Epithelial cell of proximal tubule (primary cell): Measurements from ENCODE around the gene KHDRBS1. TPM values are rescaled to one million over a fixed set of nuclear protein-coding genes. Genes with fewer than 3 reads are reported as not detected.

ENCODE experiments used
- DNase-seq: peaks from one replicate; pipeline ENCODE4 v3.0.0-alpha.2; 2011; ENCODE audit warnings: low read depth
- H3K4me3 ChIP-seq: 2 replicates; pipeline ENCODE4 v1.5.1; 2011; ENCODE audit warnings: low read depth, mild to moderate bottlenecking, low read length
- total RNA-seq: library from RNA; depleted of rRNA; stranded (reverse); fragments of >200 nt; gene quantifications from 2 replicates; pipeline ENCODE4 v1.2.3, GENCODE V29; 2015
- TF ChIP-seq, protein P1 (sequence below): conservative IDR thresholded peaks from 2 replicates; pipeline ENCODE4 v1.5.1; 2012; ENCODE audit warnings: low read depth, mild to moderate bottlenecking, low read length

Gene KHDRBS1
- total RNA-seq, 1 donor from 2014 or later: 69.6 TPM

DNA sequence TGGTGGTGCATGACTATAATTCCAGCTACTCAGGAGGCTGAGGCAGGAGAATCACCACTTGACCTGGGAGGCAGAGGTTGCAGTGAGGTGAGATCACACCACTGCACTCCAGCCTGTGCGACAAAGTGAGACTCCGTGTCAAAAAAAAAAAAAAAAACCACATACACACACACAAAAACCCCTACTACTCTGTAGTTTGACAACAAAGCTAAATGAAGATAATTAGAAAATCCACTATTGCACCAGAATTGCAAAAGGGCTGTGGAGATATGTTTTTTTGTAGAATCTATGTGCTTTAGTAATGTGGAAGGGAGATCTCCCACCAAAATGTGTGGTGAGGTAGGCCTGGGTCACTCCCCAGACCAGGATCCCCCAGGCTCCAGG lies 32.2 kb upstream of the KHDRBS1 start:
- H3K4me3 ChIP-seq: no peak overlapping the region
- TF ChIP-seq, protein P1, sequence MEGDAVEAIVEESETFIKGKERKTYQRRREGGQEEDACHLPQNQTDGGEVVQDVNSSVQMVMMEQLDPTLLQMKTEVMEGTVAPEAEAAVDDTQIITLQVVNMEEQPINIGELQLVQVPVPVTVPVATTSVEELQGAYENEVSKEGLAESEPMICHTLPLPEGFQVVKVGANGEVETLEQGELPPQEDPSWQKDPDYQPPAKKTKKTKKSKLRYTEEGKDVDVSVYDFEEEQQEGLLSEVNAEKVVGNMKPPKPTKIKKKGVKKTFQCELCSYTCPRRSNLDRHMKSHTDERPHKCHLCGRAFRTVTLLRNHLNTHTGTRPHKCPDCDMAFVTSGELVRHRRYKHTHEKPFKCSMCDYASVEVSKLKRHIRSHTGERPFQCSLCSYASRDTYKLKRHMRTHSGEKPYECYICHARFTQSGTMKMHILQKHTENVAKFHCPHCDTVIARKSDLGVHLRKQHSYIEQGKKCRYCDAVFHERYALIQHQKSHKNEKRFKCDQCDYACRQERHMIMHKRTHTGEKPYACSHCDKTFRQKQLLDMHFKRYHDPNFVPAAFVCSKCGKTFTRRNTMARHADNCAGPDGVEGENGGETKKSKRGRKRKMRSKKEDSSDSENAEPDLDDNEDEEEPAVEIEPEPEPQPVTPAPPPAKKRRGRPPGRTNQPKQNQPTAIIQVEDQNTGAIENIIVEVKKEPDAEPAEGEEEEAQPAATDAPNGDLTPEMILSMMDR: no peak
- DNase-seq: no peak

DNA sequence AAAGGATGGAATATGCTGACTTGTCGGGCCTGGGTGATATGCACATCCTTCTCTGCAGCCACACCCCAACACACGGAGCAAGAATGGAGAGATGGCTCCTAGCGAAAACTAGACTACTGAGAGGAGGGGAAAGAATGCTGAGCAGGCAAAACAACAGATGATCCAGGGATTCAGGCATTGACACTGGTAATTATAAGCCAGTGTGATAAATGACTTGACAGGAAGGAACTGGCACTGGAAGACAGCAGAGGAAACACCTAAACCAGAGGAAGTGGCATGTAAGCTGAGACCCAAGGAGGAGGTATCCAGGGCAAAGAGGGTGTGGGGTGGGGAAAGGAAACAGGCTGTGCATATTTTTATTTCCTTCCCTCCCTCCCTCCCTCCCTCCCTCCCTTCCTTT lies 31.7 kb upstream of the KHDRBS1 start:
- TF ChIP-seq, protein P1: no peak
- H3K4me3 ChIP-seq: no peak overlapping the region
- DNase-seq: no peak

DNA sequence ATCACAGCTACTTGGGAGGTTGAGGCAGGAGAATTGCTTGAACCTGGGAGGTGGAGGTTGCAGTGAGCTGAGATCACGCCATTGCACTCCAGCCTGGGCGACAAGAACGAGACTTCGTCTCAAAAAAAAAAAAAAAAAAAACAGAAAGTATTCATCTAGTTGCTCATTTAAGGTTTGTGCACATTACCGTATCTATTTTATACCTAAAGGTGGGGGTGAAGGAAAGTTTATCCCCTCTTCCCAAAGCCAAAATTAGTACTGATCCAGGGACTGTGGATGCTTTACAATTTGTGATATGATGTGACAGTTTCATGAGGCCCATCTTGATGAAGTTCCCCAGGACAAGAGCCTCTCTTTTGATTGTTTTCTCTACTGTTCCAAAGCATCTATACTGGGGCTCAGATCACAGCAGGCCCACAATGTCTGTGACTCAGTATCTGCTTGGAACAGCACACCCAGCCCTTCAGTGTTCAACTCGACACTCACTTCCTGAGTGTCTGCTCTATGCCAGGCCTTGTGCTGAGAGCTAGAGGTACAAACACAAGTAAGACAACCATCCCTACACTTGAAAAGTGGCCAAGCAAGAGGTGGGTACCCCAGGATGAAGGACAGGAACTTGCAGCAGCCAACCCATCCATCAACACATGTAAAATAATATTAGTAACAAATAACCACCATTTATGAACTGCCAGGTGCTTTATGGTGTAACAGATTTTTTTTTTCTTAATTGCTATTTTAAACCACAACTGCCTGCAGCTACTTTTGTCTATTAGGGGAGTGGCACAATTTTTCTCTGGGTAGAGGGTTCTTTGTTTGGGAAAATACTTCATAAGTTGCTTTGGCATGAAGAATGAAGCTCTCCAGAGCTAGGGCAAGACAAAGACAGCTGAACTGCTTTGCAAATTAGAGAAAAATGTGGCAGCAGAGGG lies 29.0 kb upstream of the KHDRBS1 start:
- DNase-seq: no peak
- no peak overlapping the region for H3K4me3 ChIP-seq
- TF ChIP-seq, protein P1: no peak

DNA sequence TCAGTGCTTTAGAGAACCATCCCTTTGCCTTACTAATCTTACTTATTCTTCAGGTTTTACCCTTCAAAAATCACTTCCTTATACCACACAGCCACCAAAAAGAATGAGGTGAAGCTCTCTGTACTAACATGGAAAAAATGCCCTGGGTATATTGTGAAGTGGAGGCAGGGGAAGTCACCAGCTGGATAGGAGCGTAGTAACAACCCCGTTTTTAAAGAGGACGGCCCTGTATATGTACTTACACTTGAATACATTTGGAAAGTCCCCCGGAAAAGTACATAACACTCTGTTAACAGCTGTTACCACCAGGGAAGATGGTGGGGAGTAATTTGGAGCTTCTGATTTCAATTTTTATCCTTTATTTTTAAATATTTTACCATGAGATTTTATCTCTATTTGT lies 28.2 kb upstream of the KHDRBS1 start:
- H3K4me3 ChIP-seq: no peak overlapping the region
- no peak for DNase-seq
- TF ChIP-seq, protein P1: no peak

DNA sequence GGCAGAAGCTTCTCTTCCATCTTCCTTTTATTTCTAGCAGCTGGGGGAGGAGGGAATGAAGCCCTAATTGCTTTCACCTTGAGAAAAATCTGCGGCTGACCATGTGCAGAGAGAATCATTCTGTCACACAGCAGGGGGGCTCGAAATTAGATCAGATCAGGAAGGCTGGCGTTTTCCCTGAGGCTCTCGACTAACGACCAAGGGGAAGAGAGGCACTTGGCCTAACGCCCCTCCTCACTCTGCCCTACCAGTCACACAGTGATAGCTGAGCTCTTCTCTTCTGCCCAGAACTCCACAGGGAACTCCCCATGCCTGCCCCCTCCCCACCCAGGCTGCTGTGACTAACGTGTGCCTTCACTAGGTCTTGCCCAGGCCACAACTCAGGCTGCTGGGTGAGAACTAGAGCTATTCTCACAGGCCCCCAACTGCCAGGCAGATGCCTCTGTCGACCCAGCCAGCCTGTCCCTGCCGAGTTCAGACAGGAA lies 26.5 kb upstream of the KHDRBS1 start:
- no peak overlapping the region for H3K4me3 ChIP-seq
- no peak for DNase-seq
- TF ChIP-seq, protein P1: no peak

DNA sequence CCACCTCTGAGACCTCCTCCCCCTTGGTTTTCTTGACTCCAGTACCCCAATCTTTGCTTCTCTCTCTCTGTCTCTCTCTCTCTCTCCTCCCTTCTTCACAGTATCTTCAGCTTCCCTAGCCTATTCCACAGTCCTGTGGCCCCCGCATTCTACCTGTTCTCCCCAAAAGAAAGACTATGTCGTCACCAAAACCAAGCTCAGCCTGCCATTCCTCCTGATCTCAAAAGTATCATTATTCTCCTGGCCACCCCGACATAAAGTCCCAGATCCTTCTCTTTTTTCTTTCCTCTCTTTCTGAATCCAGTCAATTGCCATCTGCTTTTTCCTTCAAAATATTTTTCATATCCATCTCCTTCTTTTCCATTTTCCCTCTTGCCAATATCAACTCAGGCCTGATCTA lies 23.7 kb upstream of the KHDRBS1 start:
- DNase-seq: no peak
- TF ChIP-seq, protein P1: no peak
- no peak overlapping the region for H3K4me3 ChIP-seq
